H1 (cell line): ENCODE data around the gene CGB5. TPM values are rescaled to one million over a fixed set of nuclear protein-coding genes. Genes with fewer than 3 reads are reported as not detected.

Experiments used
- CTCF ChIA-PET: fragments of 300-600 bp; sonication (Branson Sonifier 250); formaldehyde crosslinking; loops from one replicate; lab custom pipeline; 2021; ENCODE audit not compliant: partially characterized antibody; lab: Charles Lee
- POLR2A ChIA-PET: fragments of 300-600 bp; sonication (Branson Sonifier 250); formaldehyde crosslinking; loops from one replicate; lab custom pipeline; 2021; ENCODE audit warnings: inconsistent platforms; ENCODE audit not compliant: partially characterized antibody; lab: Charles Lee
- DNase-seq, 2 experiments: peaks; one replicate each; pipeline versions ENCODE4 v3.0.0 to v3.0.0-alpha.2; 2010 to 2022; ENCODE audit warnings: low spot score in 2 of 2, low read depth in 1 of 2, mixed read lengths in 1 of 2
- FAIRE-seq: peaks from 2 replicates; lab custom pipeline; 2011; peaks lifted over from hg19 to GRCh38; lab: Jason Lieb, UNC
- H2AFZ ChIP-seq: 2 replicates; pipeline ENCODE4 v1.8.1; 2012; ENCODE audit warnings: low read length, inconsistent platforms
- H2AK5ac ChIP-seq: 2 replicates; pipeline ENCODE4 v1.6.1; 2013; ENCODE audit warnings: low read depth, low read length
- H2BK120ac ChIP-seq: replicated peaks from 2 replicates; pipeline ENCODE3; 2013; ENCODE audit warnings: low read depth, low read length, inconsistent platforms
- H2BK12ac ChIP-seq: 2 replicates; pipeline ENCODE4 v1.6.1; 2013; ENCODE audit warnings: low read depth, low read length
- H2BK15ac ChIP-seq: 2 replicates; pipeline ENCODE4 v1.6.1; 2013; ENCODE audit warnings: low read length
- H2BK20ac ChIP-seq: 2 replicates; pipeline ENCODE4 v1.6.1; 2013; ENCODE audit warnings: low read length
- H2BK5ac ChIP-seq: 2 replicates; pipeline ENCODE4 v1.6.1; 2013; ENCODE audit warnings: low read depth, low read length
- H3K14ac ChIP-seq: 2 replicates; pipeline ENCODE4 v1.6.1; 2013; ENCODE audit warnings: inconsistent platforms; ENCODE audit not compliant: insufficient read length
- H3K18ac ChIP-seq: 2 replicates; pipeline ENCODE4 v1.6.1; 2013; ENCODE audit warnings: low read length; ENCODE audit errors: extremely low read depth
- H3K23ac ChIP-seq: 2 replicates; pipeline ENCODE4 v1.6.1; 2013; ENCODE audit warnings: inconsistent platforms; ENCODE audit not compliant: insufficient read length
- H3K23me2 ChIP-seq: 2 replicates; pipeline ENCODE4 v1.6.1; 2013; ENCODE audit warnings: low read depth, low read length
- H3K27ac ChIP-seq: 2 replicates; pipeline ENCODE4 v1.6.1; 2011; ENCODE audit warnings: low read depth, low read length, inconsistent platforms
- H3K27me3 ChIP-seq, 4 experiments: replicated peaks in 1 of 4; 1 replicate in 1 of 4; 2 replicates in 3 of 4; pipeline versions ENCODE4 v1.6.1 to v1.8.1; 2011 to 2013; ENCODE audit warnings: low read length in 3 of 4, mild to moderate bottlenecking in 3 of 4, inconsistent platforms in 2 of 4, mixed read lengths in 2 of 4, moderate library complexity in 1 of 4; ENCODE audit not compliant: control insufficient read depth in 3 of 4, insufficient read depth in 3 of 4; ENCODE audit errors: extremely low read depth in 1 of 4
- H3K36me3 ChIP-seq, 4 experiments: 2 replicates each; pipeline versions ENCODE4 v1.6.1 to v1.8.1; 2011 to 2013; ENCODE audit warnings: mild to moderate bottlenecking in 4 of 4, low read length in 3 of 4, moderate library complexity in 2 of 4, control low read depth in 1 of 4, inconsistent platforms in 1 of 4; ENCODE audit not compliant: insufficient read depth in 4 of 4, control insufficient read depth in 2 of 4
- H3K4ac ChIP-seq: replicated peaks from 2 replicates; pipeline ENCODE3; 2013; ENCODE audit warnings: low read length, low read depth, mixed read lengths, inconsistent platforms; ENCODE audit not compliant: insufficient read length
- H3K4me1 ChIP-seq, 4 experiments: replicated peaks in 1 of 4; 1 replicate in 1 of 4; 2 replicates in 3 of 4; pipeline versions ENCODE4 v1.6.1 to v1.8.1; 2011 to 2013; ENCODE audit warnings: low read length in 3 of 4, inconsistent platforms in 2 of 4, mixed read lengths in 1 of 4; ENCODE audit not compliant: insufficient read depth in 4 of 4, control insufficient read depth in 3 of 4
- H3K4me2 ChIP-seq, 2 experiments: 2 replicates each; pipeline versions ENCODE4 v1.6.1 to v1.8.1; 2011 to 2013; ENCODE audit warnings: low read depth in 2 of 2, low read length in 2 of 2, control low read depth in 1 of 2, inconsistent platforms in 1 of 2, mild to moderate bottlenecking in 1 of 2; ENCODE audit not compliant: insufficient read depth in 1 of 2
- H3K4me3 ChIP-seq, 4 experiments: fragments of 200-600, 300-600 bp in 1 of 4; sonication (generic), shearing (Covaris generic), sonication (Bioruptor Twin) in 1 of 4; 2 replicates each; pipeline versions ENCODE4 v1.5.1 to v1.8.1; 2011 to 2016; ENCODE audit warnings: low read length in 4 of 4, low read depth in 3 of 4, control low read depth in 2 of 4, inconsistent platforms in 2 of 4, mild to moderate bottlenecking in 2 of 4, mixed read lengths in 1 of 4, moderate library complexity in 1 of 4; ENCODE audit not compliant: insufficient read depth in 2 of 4; ENCODE audit errors: extremely low read depth in 1 of 4
- H3K56ac ChIP-seq: replicated peaks from 2 replicates; pipeline ENCODE3; 2013; ENCODE audit warnings: low read depth, mild to moderate bottlenecking, mixed read lengths, low read length, inconsistent platforms; ENCODE audit not compliant: insufficient read length
- H3K79me1 ChIP-seq: 2 replicates; pipeline ENCODE4 v1.6.1; 2013; ENCODE audit warnings: low read depth, low read length, control low read depth
- H3K79me2 ChIP-seq, 2 experiments: 2 replicates each; pipeline versions ENCODE4 v1.6.1 to v1.8.1; 2012 to 2013; ENCODE audit warnings: low read length in 2 of 2, mild to moderate bottlenecking in 2 of 2, inconsistent platforms in 1 of 2; ENCODE audit not compliant: insufficient read depth in 2 of 2, control insufficient read depth in 1 of 2
- H3K9ac ChIP-seq, 4 experiments: replicated peaks in 1 of 4; 1 replicate in 1 of 4; 2 replicates in 3 of 4; pipeline versions ENCODE4 v1.6.1 to v1.8.1; 2011 to 2013; ENCODE audit warnings: low read depth in 3 of 4, low read length in 3 of 4, control low read depth in 2 of 4, mild to moderate bottlenecking in 2 of 4, moderate library complexity in 2 of 4, inconsistent platforms in 1 of 4; ENCODE audit errors: extremely low read depth in 1 of 4
- H3K9me3 ChIP-seq, 2 experiments: 2 replicates each; pipeline versions ENCODE4 v1.6.1 to v1.8.1; 2012 to 2013; ENCODE audit warnings: mild to moderate bottlenecking in 2 of 2, moderate library complexity in 2 of 2, control low read depth in 1 of 2, inconsistent platforms in 1 of 2, low read depth in 1 of 2, low read length in 1 of 2, mixed read lengths in 1 of 2; ENCODE audit not compliant: insufficient read depth in 2 of 2
- H4K20me1 ChIP-seq, 2 experiments: replicated peaks in 1 of 2; 2 replicates each; pipeline versions ENCODE3 to v1.8.1; 2011 to 2013; ENCODE audit warnings: inconsistent platforms in 2 of 2, low read length in 2 of 2, mild to moderate bottlenecking in 1 of 2; ENCODE audit not compliant: insufficient read depth in 2 of 2, control insufficient read depth in 1 of 2
- H4K5ac ChIP-seq: 2 replicates; pipeline ENCODE4 v1.6.1; 2013; ENCODE audit warnings: low read length, low read depth, mixed read lengths, inconsistent platforms; ENCODE audit not compliant: insufficient read length
- H4K8ac ChIP-seq: 2 replicates; pipeline ENCODE4 v1.8.0; 2013; ENCODE audit warnings: mild to moderate bottlenecking, moderate library complexity, low read length, inconsistent platforms; ENCODE audit not compliant: insufficient read depth; ENCODE audit errors: extremely low read depth
- H4K91ac ChIP-seq: replicated peaks from 2 replicates; pipeline ENCODE3; 2013; ENCODE audit warnings: low read length, mixed read lengths, inconsistent platforms; ENCODE audit not compliant: insufficient read length
- HDAC2 ChIP-seq, 2 experiments: fragments of 300-600 bp in 1 of 2; sonication (generic) in 1 of 2; IDR thresholded peaks; 2 replicates each; pipeline ENCODE4 v1.6.1; 2011 to 2012; ENCODE audit warnings: low read depth in 2 of 2, low read length in 2 of 2, mild to moderate bottlenecking in 2 of 2, moderate library complexity in 2 of 2, borderline replicate concordance in 1 of 2, inconsistent platforms in 1 of 2
- KDM1A ChIP-seq: fragments of 200-600, 300-600 bp; sonication (generic); IDR thresholded peaks from 2 replicates; pipeline ENCODE4 v1.7.1; 2016; ENCODE audit warnings: mild to moderate bottlenecking, low read length, borderline replicate concordance
- MAFK ChIP-seq: IDR thresholded peaks from 2 replicates; pipeline ENCODE4 v1.6.1; 2012; ENCODE audit warnings: low read depth, mild to moderate bottlenecking, improper control_type of control experiment, low read length
- NANOG ChIP-seq: IDR thresholded peaks from 2 replicates; pipeline ENCODE4 v1.6.1; 2011; ENCODE audit warnings: low read length, low read depth, mild to moderate bottlenecking, inconsistent platforms; ENCODE audit not compliant: insufficient read depth, poor library complexity, severe bottlenecking
- NRF1 ChIP-seq: IDR thresholded peaks from 2 replicates; pipeline ENCODE4 v1.6.1; 2011; ENCODE audit warnings: mild to moderate bottlenecking, low read depth, low read length, improper control_type of control experiment
- POLR2AphosphoS5 ChIP-seq: IDR thresholded peaks from 2 replicates; pipeline ENCODE4 v1.6.1; 2011; ENCODE audit warnings: low read depth, low read length
- POU5F1 ChIP-seq: IDR thresholded peaks from 2 replicates; pipeline ENCODE4 v1.6.1; 2011; ENCODE audit warnings: low read depth, mild to moderate bottlenecking, low read length, moderate library complexity
- RAD21 ChIP-seq, 2 experiments: IDR thresholded peaks in 1 of 2; conservative IDR thresholded peaks in 1 of 2; 2 replicates each; pipeline ENCODE4 v1.6.1; 2011; ENCODE audit warnings: low read depth in 2 of 2, low read length in 2 of 2, improper control_type of control experiment in 1 of 2, inconsistent platforms in 1 of 2, mild to moderate bottlenecking in 1 of 2, moderate library complexity in 1 of 2
- SIRT6 ChIP-seq: IDR thresholded peaks from one replicate; pipeline ENCODE4 v1.7.1; 2012; ENCODE audit warnings: low read length, inconsistent platforms
- SUZ12 ChIP-seq: fragments of 200-600 bp; sonication (generic); IDR thresholded peaks from 2 replicates; pipeline ENCODE4 v1.6.1; 2012; ENCODE audit warnings: mild to moderate bottlenecking, inconsistent platforms, low read length, moderate library complexity, mixed read lengths
- TEAD4 ChIP-seq: IDR thresholded peaks from 2 replicates; pipeline ENCODE4 v1.6.1; 2012; ENCODE audit warnings: low read depth, low read length, inconsistent platforms, mixed read lengths
- WGBS, 2 experiments: shearing (Covaris generic) in 1 of 2; methylation state at CpG; one replicate each; pipeline versions ENCODE4 v1.1.6 to v1.1.7; 2013 to 2015; ENCODE audit warnings: low lambda C conversion rate in 2 of 2, mixed read lengths in 2 of 2, inconsistent platforms in 1 of 2, low coverage in 1 of 2, missing lambda C conversion rate in 1 of 2; ENCODE audit not compliant: insufficient replicate concordance in 2 of 2, insufficient coverage in 1 of 2, insufficient read length in 1 of 2; ENCODE audit errors: extremely low coverage in 1 of 2, missing lambda C conversion rate in 1 of 2; 5-methylcytosine and 5-hydroxymethylcytosine counted together
- polyA plus RNA-seq, 7 experiments: library from polyadenylated mRNA; depleted of rRNA in 3 of 7; stranded (reverse) in 5 of 7; unstranded in 2 of 7; fragments of >200 nt in 5 of 7; fragments of 200-250 nt in 2 of 7; gene quantifications; 1 replicate in 5 of 7; 2 replicates in 1 of 7; 4 replicates in 1 of 7; pipeline versions ENCODE4 v1.2.1 to v1.2.3, GENCODE V29; 2011 to 2013; ENCODE audit warnings: missing spikeins in 2 of 7, mixed read lengths in 2 of 7
- total RNA-seq: library from RNA; stranded (reverse); fragmentation: NEBNext Ultra II Directional; extraction: Animal tissue kit (Norgen Biotek cat#: 25700); gene quantifications from 2 replicates; pipeline ENCODE4 v1.2.1, GENCODE V29; 2021

CGB5 gene
- total and polyA plus RNA-seq, 2 of the 8 experiments (the other 6 are each of a cell fraction or from before 2014, with no cell fraction given), result 0.63 to 0.68 TPM

DNA sequence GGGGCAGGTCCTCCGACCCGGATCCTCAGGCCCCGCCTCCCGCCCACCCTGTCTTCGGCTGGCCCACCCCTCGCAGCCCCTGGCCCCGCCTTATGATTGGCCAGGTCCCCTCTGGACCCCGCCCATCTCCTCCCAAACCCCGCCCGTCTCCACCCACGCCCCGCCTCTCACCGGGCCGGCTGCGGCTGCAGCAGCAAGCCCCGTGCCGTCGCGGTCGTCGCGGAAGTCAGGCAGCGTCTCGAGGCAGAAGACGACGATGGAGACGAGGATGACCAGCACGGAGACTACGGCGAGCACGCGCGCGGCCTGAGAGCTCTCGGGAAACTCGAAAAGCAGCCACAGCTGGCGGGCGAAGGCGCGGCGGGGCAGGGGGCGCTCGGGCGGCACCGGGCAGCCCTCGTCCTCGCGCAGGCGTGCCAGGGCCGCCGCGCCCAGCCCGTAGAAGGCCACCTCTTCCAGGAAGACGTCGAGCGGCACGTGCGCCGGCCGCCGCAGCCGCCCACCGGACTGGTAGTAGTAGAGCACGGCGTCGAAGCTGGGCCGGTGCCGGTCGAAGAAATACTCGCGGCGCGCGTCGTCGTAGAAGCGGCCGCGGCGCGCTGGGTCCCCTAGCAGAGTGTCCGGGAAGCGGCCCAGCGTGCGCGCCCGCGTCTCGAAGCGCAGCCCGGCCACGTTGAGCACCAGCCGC, 28.4 kb downstream of the CGB5 start:
- Histone ChIP-seq H3K9ac (no peak overlapping the region), H3K23ac (no peak overlapping the region), H3K18ac (no peak overlapping the region; the same call in none of the 2 replicates), H3K56ac (no peak overlapping the region), H2BK15ac (no peak overlapping the region), H3K14ac (no peak overlapping the region), H2BK120ac (no peak overlapping the region), H4K91ac (no peak overlapping the region), H2AFZ (no peak overlapping the region), H3K79me2 (no peaks in the 10 kb centered on the region), H3K23me2 (no peaks in the 10 kb centered on the region; the same call in 1 of the 2 replicates), H3K9me3 (peaks cover 0 to 5% of the 10 kb centered on the region in 2 experiments; a peak in 1 of 4 replicates), H3K79me1 (no peaks in the 10 kb centered on the region), H3K4me1 (peaks cover 0 to 2% (median 0%) of the 10 kb centered on the region in 4 experiments; a peak in 2 of 7 replicates), H3K4me2 (peak overlapping the region; percentile 21 to 60), H2AK5ac (no peak overlapping the region), H2BK5ac (no peak overlapping the region), H3K4ac (no peak overlapping the region), H3K36me3 (peaks cover 0 to 4% (median 0%) of the 10 kb centered on the region in 4 experiments; a peak in 1 of 8 replicates), H3K4me3 (peak overlapping the region in 2 of 4 experiments; percentile 2 to 50; a peak in 3 of 8 replicates), H4K8ac (peak overlapping the region; percentile 81; the same call in 1 of the 2 replicates), H3K27ac (no peak overlapping the region), H2BK20ac (no peak overlapping the region), H4K20me1 (no peaks in the 10 kb centered on the region), H2BK12ac (no peak overlapping the region), H4K5ac (no peak overlapping the region), H3K27me3 (peaks cover 26 to 63% (median 54%) of the 10 kb centered on the region in 4 experiments)
- FAIRE-seq (no peak), DNase-seq (peak in 1 of 2 experiments; percentile 95)
- WGBS, 2 experiments, result 13% methylated on average over 42 of the region's 93 CpGs; no CpG with 5 or more reads in 1 of the 2 experiments
- ChIA-PET CTCF (interaction anchor here (1.0 to 1.6 kb wide), 3 partner anchors 14 to 130 kb away, joined by 3 read pairs; partner anchors contain the start of gene CGB7), POLR2A (interaction anchor here (0.9 to 1.0 kb wide), 2 partner anchors 10 to 26 kb away, joined by 3 read pairs; no protein-coding TSS in a partner anchor)
- TF ChIP-seq TEAD4 (no peak), POLR2AphosphoS5 (no peak), SIRT6 (no peak), KDM1A (peak; percentile 29; the same call in 1 of the 2 replicates), RAD21 (IDR thresholded peaks at IDR 0.05 in 1 of 2, conservative IDR thresholded peaks at IDR 0.05 in 1 of 2; ENCODE audit: low read depth in 2 of 2, low read length in 2 of 2) (no peak), MAFK (no peak), POU5F1 (no peak), SUZ12 (peak; percentile 41), NRF1 (no peak; the same call in 1 of the 2 replicates), NANOG (no peak), HDAC2 (IDR thresholded peaks at IDR 0.05; ENCODE audit: borderline replicate concordance in 1 of 2, low read depth in 2 of 2, low read length in 2 of 2) (no peak)
